ENCODE data around the gene MRPL48. TPM values are rescaled to one million over a fixed set of nuclear protein-coding genes. Genes with fewer than 3 reads are reported as not detected.

Gene MRPL48
- total and polyA plus RNA-seq, 2 donors from 2014 or later: 27.5 to 79.3 TPM

DNA sequence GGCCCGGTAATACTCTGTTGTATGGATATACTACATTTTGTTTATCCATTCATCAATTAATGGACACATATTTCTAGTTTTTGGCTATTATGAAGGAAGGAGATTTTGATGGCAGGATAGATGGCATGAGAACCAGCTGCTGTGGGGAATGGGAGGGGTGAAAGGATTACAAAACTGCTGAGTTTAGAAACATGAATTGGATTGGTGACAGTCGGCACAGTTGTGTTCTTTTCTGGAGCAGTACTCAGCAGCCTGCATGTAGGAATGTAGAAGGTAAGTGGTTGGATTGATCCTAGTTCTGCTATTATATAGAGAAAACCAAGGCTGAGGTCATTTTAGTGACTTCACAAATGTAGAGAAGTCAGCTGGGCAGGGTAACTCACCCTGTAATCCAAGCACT, 96.2 kb downstream of the MRPL48 start:
- Histone ChIP-seq H3K27me3 (ENCODE audit: control insufficient read depth, insufficient read depth, low read length) (no peaks in the 10 kb centered on the region), H3K9ac (ENCODE audit: low read length in 3 of 3) (no peak overlapping the region), H3K9me3 (ENCODE audit: control insufficient read depth in 2 of 3, insufficient read depth in 1 of 3, low read length in 3 of 3) (no peaks in the 10 kb centered on the region), H3K4me3 (ENCODE audit: low read length in 3 of 3) (no peak overlapping the region), H3K36me3 (ENCODE audit: control insufficient read depth in 2 of 3, insufficient read depth in 3 of 3, low read length in 3 of 3) (peaks cover 0 to 7% (median 0%) of the 10 kb centered on the region in 3 donors), H3K27ac (ENCODE audit: low read depth in 2 of 2, low read length in 2 of 2) (no peak overlapping the region), H3K4me1 (ENCODE audit: control insufficient read depth in 2 of 3, insufficient read depth in 2 of 3, low read depth in 1 of 3, low read length in 3 of 3) (no peaks in the 10 kb centered on the region)
- no peak for TF ChIP-seq CTCF (IDR thresholded peaks at IDR 0.05; ENCODE audit: borderline replicate concordance, extremely low read depth, insufficient read depth)
- no peak for FAIRE-seq
- intact Hi-C loops (cut with DNase I): no loop called here
- no peak for DNase-seq

DNA sequence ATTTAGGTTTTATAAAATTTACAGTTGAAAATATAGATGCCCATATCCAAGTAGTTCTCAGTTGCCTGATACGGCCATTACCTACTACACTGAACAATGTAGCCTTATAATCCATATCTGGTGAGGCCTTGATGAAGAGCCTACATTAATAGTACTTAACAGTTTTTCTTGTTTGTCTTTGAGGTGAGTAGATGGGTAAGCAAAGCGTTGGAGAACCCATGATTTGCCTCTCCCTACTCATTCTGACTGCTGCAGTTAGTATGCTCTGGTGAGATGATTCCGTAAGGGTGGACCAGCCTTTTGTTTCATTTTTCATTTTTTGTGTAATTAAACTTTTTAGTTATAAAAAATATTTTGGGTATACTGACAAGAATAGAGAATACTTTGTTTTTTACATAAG, 100.6 kb downstream of the MRPL48 start:
- FAIRE-seq: no peak
- H3K4me1 ChIP-seq (ENCODE audit: control insufficient read depth in 2 of 3, insufficient read depth in 2 of 3, low read depth in 1 of 3, low read length in 3 of 3): no peaks in the 10 kb centered on the region
- H3K9me3 ChIP-seq (ENCODE audit: control insufficient read depth in 2 of 3, insufficient read depth in 1 of 3, low read length in 3 of 3): no peaks in the 10 kb centered on the region
- no peak for DNase-seq
- no peak for TF ChIP-seq CTCF (IDR thresholded peaks at IDR 0.05; ENCODE audit: borderline replicate concordance, extremely low read depth, insufficient read depth)
- intact Hi-C loops (cut with DNase I): no loop called here
- peaks cover 0 to 14% (median 9%) of the 10 kb centered on the region in 3 donors for H3K36me3 ChIP-seq (ENCODE audit: control insufficient read depth in 2 of 3, insufficient read depth in 3 of 3, low read length in 3 of 3)
- no peak overlapping the region for H3K27ac ChIP-seq (ENCODE audit: low read depth in 2 of 2, low read length in 2 of 2)
- H3K4me3 ChIP-seq (ENCODE audit: low read length in 3 of 3): no peak overlapping the region
- H3K27me3 ChIP-seq (ENCODE audit: control insufficient read depth, insufficient read depth, low read length): no peaks in the 10 kb centered on the region
- no peak overlapping the region for H3K9ac ChIP-seq (ENCODE audit: low read length in 3 of 3)

GRCh38 chr11:73889019-73889418, 101.3 kb downstream of the MRPL48 start:
- no peak for TF ChIP-seq CTCF (IDR thresholded peaks at IDR 0.05; ENCODE audit: borderline replicate concordance, extremely low read depth, insufficient read depth)
- no peak for FAIRE-seq
- no peak overlapping the region for H3K27ac ChIP-seq (ENCODE audit: low read depth in 2 of 2, low read length in 2 of 2)
- H3K9me3 ChIP-seq (ENCODE audit: control insufficient read depth in 2 of 3, insufficient read depth in 1 of 3, low read length in 3 of 3): no peaks in the 10 kb centered on the region
- H3K36me3 ChIP-seq (ENCODE audit: control insufficient read depth in 2 of 3, insufficient read depth in 3 of 3, low read length in 3 of 3): peaks cover 0 to 9% (median 7%) of the 10 kb centered on the region in 3 donors
- DNase-seq: no peak
- intact Hi-C loops (cut with DNase I): no loop called here
- H3K9ac ChIP-seq (ENCODE audit: low read length in 3 of 3): no peak overlapping the region
- no peaks in the 10 kb centered on the region for H3K4me1 ChIP-seq (ENCODE audit: control insufficient read depth in 2 of 3, insufficient read depth in 2 of 3, low read depth in 1 of 3, low read length in 3 of 3)
- H3K4me3 ChIP-seq (ENCODE audit: low read length in 3 of 3): no peak overlapping the region
- H3K27me3 ChIP-seq (ENCODE audit: control insufficient read depth, insufficient read depth, low read length): no peaks in the 10 kb centered on the region

GRCh38 chr11:73889536-73889935, 101.9 kb downstream of the MRPL48 start:
- H3K36me3 ChIP-seq (ENCODE audit: control insufficient read depth in 2 of 3, insufficient read depth in 3 of 3, low read length in 3 of 3): peaks cover 0 to 9% (median 7%) of the 10 kb centered on the region in 3 donors

More at GRCh38 chr11:73889536-73889935, 101.9 kb downstream of the MRPL48 start:
- H3K4me1 ChIP-seq (ENCODE audit: control insufficient read depth in 2 of 3, insufficient read depth in 2 of 3, low read depth in 1 of 3, low read length in 3 of 3): no peaks in the 10 kb centered on the region
- H3K9ac ChIP-seq (ENCODE audit: low read length in 3 of 3): no peak overlapping the region
- FAIRE-seq: no peak
- no peaks in the 10 kb centered on the region for H3K27me3 ChIP-seq (ENCODE audit: control insufficient read depth, insufficient read depth, low read length)
- intact Hi-C loops (cut with DNase I): no loop called here
- no peak for DNase-seq
- H3K27ac ChIP-seq (ENCODE audit: low read depth in 2 of 2, low read length in 2 of 2): no peak overlapping the region
- H3K4me3 ChIP-seq (ENCODE audit: low read length in 3 of 3): no peak overlapping the region
- no peak for TF ChIP-seq CTCF (IDR thresholded peaks at IDR 0.05; ENCODE audit: borderline replicate concordance, extremely low read depth, insufficient read depth)
- no peaks in the 10 kb centered on the region for H3K9me3 ChIP-seq (ENCODE audit: control insufficient read depth in 2 of 3, insufficient read depth in 1 of 3, low read length in 3 of 3)
